ENCODE measurements around the gene HSPA4.
"Not testable (repeated sequence)": the region's sequence is repeated elsewhere in the genome, so short reads cannot be mapped to it uniquely, and the experiment has no call there.

Gene HSPA4

DNA sequence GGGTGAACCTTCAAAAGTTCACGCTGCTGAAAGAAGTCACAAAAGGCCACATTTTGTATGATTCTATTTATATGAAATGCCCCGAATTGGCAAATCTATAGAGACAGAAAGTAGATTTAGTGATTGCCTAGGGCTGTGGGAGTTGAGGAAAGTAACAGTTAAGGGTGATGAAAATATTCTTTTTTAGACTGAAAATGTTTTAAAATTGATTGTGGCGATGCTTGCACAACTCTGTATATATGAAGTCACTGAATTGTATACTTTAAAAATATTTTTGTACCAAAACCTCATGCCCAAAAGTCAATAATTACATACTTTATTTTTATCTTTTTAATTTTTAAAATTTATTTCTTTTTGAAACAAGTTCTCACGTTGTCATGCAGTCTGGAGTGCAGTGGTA, 30.3 kb downstream of the HSPA4 start:
- TF ChIP-seq, protein P1, sequence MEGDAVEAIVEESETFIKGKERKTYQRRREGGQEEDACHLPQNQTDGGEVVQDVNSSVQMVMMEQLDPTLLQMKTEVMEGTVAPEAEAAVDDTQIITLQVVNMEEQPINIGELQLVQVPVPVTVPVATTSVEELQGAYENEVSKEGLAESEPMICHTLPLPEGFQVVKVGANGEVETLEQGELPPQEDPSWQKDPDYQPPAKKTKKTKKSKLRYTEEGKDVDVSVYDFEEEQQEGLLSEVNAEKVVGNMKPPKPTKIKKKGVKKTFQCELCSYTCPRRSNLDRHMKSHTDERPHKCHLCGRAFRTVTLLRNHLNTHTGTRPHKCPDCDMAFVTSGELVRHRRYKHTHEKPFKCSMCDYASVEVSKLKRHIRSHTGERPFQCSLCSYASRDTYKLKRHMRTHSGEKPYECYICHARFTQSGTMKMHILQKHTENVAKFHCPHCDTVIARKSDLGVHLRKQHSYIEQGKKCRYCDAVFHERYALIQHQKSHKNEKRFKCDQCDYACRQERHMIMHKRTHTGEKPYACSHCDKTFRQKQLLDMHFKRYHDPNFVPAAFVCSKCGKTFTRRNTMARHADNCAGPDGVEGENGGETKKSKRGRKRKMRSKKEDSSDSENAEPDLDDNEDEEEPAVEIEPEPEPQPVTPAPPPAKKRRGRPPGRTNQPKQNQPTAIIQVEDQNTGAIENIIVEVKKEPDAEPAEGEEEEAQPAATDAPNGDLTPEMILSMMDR (IDR thresholded peaks at IDR 0.05; ENCODE audit: low read depth, low read length) = no peak
- no peak for DNase-seq (ENCODE audit: extremely low read depth, low read depth)

DNA sequence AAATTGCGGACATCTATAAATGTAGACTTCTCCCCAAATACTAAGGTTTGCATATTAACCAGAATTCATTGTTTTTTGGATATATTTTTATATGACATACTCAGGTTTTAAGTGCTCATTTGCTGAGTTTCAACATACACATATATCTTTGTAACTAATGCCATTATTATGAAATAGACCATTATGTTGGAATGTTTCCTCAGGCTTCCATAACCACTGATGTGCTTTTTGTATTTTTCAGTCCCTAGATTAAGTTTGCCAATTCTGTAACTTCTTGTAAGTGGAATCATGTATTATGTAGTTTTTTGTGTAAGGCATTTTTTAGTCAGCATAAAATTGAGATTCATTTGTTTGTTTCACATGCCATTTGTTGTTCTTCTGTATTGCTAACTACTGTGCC, 32.1 kb downstream of the HSPA4 start:
- TF ChIP-seq, protein P1 (IDR thresholded peaks at IDR 0.05; ENCODE audit: low read depth, low read length) = no peak

DNA sequence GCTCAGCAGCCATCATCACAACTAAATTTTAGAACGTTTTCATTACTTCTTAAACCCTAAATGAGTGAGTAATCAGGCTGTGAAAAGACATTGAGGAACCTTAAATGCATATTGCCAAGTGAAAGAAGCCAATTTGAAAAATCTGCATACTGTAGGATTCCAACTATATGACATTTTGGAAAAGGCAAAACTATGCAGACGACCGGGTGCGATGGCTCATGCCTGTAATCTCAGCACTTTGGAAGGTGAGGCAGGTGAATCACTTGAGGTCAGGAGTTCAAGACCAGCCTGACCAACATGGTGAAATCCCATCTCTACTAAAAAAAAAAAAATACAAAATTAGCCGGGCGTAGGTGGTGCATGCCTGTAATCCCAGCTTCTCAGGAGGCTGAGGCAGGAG, 33.4 kb downstream of the HSPA4 start:
- DNase-seq (ENCODE audit: extremely low read depth, low read depth) = not testable (repeated sequence)

More for the DNA sequence above, 32.1 kb downstream of the HSPA4 start:
- DNase-seq (ENCODE audit: extremely low read depth, low read depth) = no peak

DNA sequence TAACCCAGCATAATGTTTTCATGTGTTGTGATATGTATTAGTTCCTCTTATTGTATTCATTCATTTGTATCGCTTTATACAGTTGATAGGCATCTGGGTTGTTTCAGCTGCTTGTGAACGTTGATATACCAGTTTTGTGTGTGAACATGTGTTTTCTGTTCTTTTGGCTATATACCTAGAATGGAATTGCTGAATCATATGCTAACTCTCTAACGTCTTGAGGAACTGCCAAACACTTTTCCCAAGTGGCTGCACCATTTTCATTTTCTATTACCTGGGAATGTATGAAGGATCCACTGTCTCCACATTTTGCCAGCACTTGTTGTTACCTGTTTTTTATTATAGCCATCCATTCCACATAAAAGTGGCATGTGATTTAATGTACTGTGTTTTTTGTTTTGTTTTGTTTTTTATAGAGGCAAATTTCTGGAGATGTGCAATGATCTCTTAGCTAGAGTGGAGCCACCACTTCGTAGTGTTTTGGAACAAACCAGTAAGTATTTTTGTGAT, 34.6 kb downstream of the HSPA4 start:
- DNase-seq (ENCODE audit: extremely low read depth, low read depth) = no peak
- TF ChIP-seq, protein P1 (IDR thresholded peaks at IDR 0.05; ENCODE audit: low read depth, low read length) = no peak

DNA sequence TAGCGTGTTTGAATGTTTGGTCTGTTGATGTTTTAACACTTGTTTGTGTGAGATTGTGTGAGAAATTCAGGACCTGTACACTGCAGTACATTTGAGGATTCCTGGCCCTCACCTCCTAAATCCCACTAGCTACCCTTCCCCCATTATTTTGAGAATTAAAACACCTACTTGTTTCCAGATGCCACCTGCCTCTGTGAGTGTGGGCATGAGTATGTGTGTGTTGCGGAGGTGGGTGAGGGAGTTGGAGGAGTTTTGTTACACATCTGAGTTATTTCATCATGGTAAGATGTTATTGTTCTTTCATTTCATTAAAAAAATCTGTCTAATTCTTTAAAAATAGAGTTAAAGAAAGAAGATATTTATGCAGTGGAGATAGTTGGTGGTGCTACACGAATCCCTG, 36.3 kb downstream of the HSPA4 start:
- no peak for DNase-seq (ENCODE audit: extremely low read depth, low read depth)
- TF ChIP-seq, protein P1 (IDR thresholded peaks at IDR 0.05; ENCODE audit: low read depth, low read length) = no peak

DNA sequence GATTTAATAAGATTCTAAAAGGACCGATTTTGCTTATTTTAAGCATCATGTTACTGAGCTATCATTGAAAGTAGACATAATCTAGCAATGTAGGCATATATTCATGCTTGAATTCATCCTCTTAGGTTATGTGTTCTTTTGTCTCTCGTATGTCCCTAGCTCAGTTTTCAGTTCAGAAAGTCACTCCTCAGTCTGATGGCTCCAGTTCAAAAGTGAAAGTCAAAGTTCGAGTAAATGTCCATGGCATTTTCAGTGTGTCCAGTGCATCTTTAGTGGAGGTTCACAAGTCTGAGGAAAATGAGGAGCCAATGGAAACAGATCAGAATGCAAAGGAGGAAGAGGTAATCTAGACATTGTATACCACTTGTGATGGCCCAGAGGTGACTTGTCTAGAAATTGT, 39.2 kb downstream of the HSPA4 start:
- TF ChIP-seq, protein P1 (IDR thresholded peaks at IDR 0.05; ENCODE audit: low read depth, low read length) = no peak
- DNase-seq (ENCODE audit: extremely low read depth, low read depth) = no peak

DNA sequence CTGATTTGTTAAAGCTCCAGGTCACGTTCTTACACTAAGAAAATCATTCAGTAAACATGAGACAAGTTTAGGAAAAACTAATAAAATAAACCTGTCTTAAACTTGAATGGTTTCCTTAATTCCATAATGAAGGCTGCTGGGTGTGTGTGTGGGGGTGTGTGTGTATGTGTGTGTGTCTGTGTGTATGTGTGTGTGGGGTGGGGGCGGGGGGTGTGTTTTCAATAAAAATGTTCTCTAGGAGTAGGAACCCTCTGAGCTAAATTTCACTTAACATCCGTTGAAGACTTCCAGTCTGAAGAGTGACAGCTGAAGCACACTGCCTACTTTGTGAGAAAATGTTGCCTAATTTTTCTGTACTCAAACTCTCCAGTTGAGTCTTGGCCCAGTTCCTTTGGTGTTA, 54.5 kb downstream of the HSPA4 start:
- no peak for DNase-seq (ENCODE audit: extremely low read depth, low read depth)
- TF ChIP-seq, protein P1 (IDR thresholded peaks at IDR 0.05; ENCODE audit: low read depth, low read length) = no peak

Data from AG09319 (cell line).